CD8-positive, alpha-beta memory T cell (primary cell): ENCODE data around the gene PSEN2. TPM values are rescaled to one million over a fixed set of nuclear protein-coding genes. Genes with fewer than 3 reads are reported as not detected.
A peak's percentile ranks its signal among the peaks of the same experiment; 100 is the strongest.

Experiments used
- CTCF ChIA-PET: fragments of 350-600 bp; sonication (Branson Sonifier 250); formaldehyde crosslinking; loops from one replicate; lab custom pipeline; 2021; ENCODE audit warnings: antibody characterized with exemption; lab: Charles Lee
- POLR2A ChIA-PET: fragments of 350-600 bp; sonication (Branson Sonifier 250); formaldehyde crosslinking; loops from one replicate; lab custom pipeline; 2021; ENCODE audit warnings: antibody characterized with exemption; lab: Charles Lee
- DNase-seq, 5 donors: peaks; one replicate each; pipeline versions ENCODE4 v3.0.0 to v3.0.0-alpha.2; 2020 to 2022; ENCODE audit warnings: mixed read lengths in 1 of 5
- H3K27ac ChIP-seq: one replicate; pipeline ENCODE4 v1.7.0; 2013; ENCODE audit warnings: low read depth, mild to moderate bottlenecking, low read length, moderate library complexity
- H3K27me3 ChIP-seq: 2 replicates; pipeline ENCODE4 v1.7.0; 2013; ENCODE audit warnings: low read length, mild to moderate bottlenecking; ENCODE audit not compliant: insufficient read depth, poor library complexity, severe bottlenecking
- H3K36me3 ChIP-seq: 2 replicates; pipeline ENCODE4 v1.7.0; 2013; ENCODE audit warnings: mild to moderate bottlenecking, low read length, moderate library complexity; ENCODE audit not compliant: insufficient read depth
- H3K4me1 ChIP-seq: 2 replicates; pipeline ENCODE4 v1.7.0; 2013; ENCODE audit warnings: mild to moderate bottlenecking, low read length, moderate library complexity; ENCODE audit not compliant: insufficient read depth
- H3K4me3 ChIP-seq: 2 replicates; pipeline ENCODE4 v1.7.0; 2013; ENCODE audit warnings: mild to moderate bottlenecking, low read length
- H3K9me3 ChIP-seq: 2 replicates; pipeline ENCODE4 v1.7.0; 2013; ENCODE audit warnings: mild to moderate bottlenecking, low read length
- H3K27ac Mint-ChIP-seq, 8 donors: one replicate each; pipeline ENCODE4 v1.8.0; 2020 to 2021; ENCODE audit warnings: mixed read lengths in 8 of 8, mild to moderate bottlenecking in 6 of 8, inconsistent platforms in 3 of 8, moderate library complexity in 3 of 8
- H3K27me3 Mint-ChIP-seq, 2 donors: one replicate each; pipeline ENCODE4 v1.8.0; 2020 to 2021; ENCODE audit warnings: mixed read lengths in 2 of 2, mild to moderate bottlenecking in 1 of 2, moderate library complexity in 1 of 2
- H3K36me3 Mint-ChIP-seq, 3 donors: one replicate each; pipeline ENCODE4 v1.8.0; 2020 to 2021; ENCODE audit warnings: mixed read lengths in 3 of 3, inconsistent platforms in 1 of 3, mild to moderate bottlenecking in 1 of 3
- H3K4me1 Mint-ChIP-seq, 3 donors: one replicate each; pipeline ENCODE4 v1.8.0; 2020 to 2021; ENCODE audit warnings: mixed read lengths in 3 of 3, inconsistent platforms in 1 of 3, mild to moderate bottlenecking in 1 of 3
- H3K4me3 Mint-ChIP-seq, 7 donors: one replicate each; pipeline ENCODE4 v1.8.0; 2020 to 2021; ENCODE audit warnings: mixed read lengths in 7 of 7, mild to moderate bottlenecking in 6 of 7, moderate library complexity in 4 of 7, inconsistent platforms in 2 of 7
- H3K9me3 Mint-ChIP-seq, 5 donors: one replicate each; pipeline ENCODE4 v1.8.0; 2020 to 2022; ENCODE audit warnings: mixed read lengths in 5 of 5, mild to moderate bottlenecking in 3 of 5, moderate library complexity in 2 of 5, inconsistent platforms in 1 of 5
- polyA plus RNA-seq: library from polyadenylated mRNA; unstranded; fragments of 300-500 nt; fragmentation: Illumina TruSeq; gene quantifications from one replicate; pipeline ENCODE4 v1.2.3, GENCODE V29; 2021
- total RNA-seq, 2 experiments: library from RNA; stranded (reverse); gene quantifications; one replicate each; pipeline ENCODE4 v1.2.3, GENCODE V29; 2021

The PSEN2 gene
- total RNA-seq (10 to 100 TPM; 10.2 to 10.5 TPM), polyA plus RNA-seq (9.8 TPM)

- peaks cover 14 to 32% (median 25%) of the 10 kb centered on the region in 3 donors for H3K4me1 Mint-ChIP-seq
- DNase-seq, result peak; percentile 36 to 71 (median 56)
- peak within 1 kb of the TSS in 7 of 8 donors; percentile 24 to 88 (median 80) for H3K27ac Mint-ChIP-seq
- Histone ChIP-seq H3K27me3 (no peaks in the 10 kb centered on the region), H3K9me3 (no peaks in the 10 kb centered on the region), H3K4me1 (peaks cover 4% of the 10 kb centered on the region), H3K4me3 (peak within 1 kb of the TSS; percentile 40), H3K36me3 (no peaks in the 10 kb centered on the region), H3K27ac (peak within 1 kb of the TSS; percentile 22)
- ChIA-PET POLR2A (no interaction called here), CTCF (interaction anchor here (1.2 kb wide), 1 partner anchor 16 kb away, joined by 3 read pairs; no protein-coding TSS in a partner anchor)
- no peaks in the 10 kb centered on the region for H3K9me3 Mint-ChIP-seq
- H3K36me3 Mint-ChIP-seq, result peaks cover 0 to 6% (median 0%) of the 10 kb centered on the region in 3 donors
- peaks cover 14 to 22% of the 10 kb centered on the region in 2 donors for H3K27me3 Mint-ChIP-seq
- peak within 1 kb of the TSS; percentile 81 to 90 (median 87) for H3K4me3 Mint-ChIP-seq
These were observed at the start of gene PSEN2 for GRCh38 chr1:226870401-226871279. Gene PSEN2, plus strand, starts transcription at chr1:226870616. Its CDS starts 11,292 bp downstream, at chr1:226881908.

GRCh38 chr1:226820941-226821718 is 49.3 kb upstream of the PSEN2 start:
- Histone ChIP-seq H3K27me3 (no peaks in the 10 kb centered on the region), H3K9me3 (no peaks in the 10 kb centered on the region), H3K36me3 (no peaks in the 10 kb centered on the region), H3K4me3 (no peak overlapping the region), H3K27ac (no peak overlapping the region), H3K4me1 (no peaks in the 10 kb centered on the region)
- Mint-ChIP-seq H3K4me3 (no peak overlapping the region), H3K4me1 (no peaks in the 10 kb centered on the region), H3K9me3 (no peaks in the 10 kb centered on the region), H3K36me3 (no peaks in the 10 kb centered on the region), H3K27ac (no peak overlapping the region), H3K27me3 (peaks cover 0 to 4% of the 10 kb centered on the region in 2 donors)
- CTCF ChIA-PET, result interaction anchor here (1.0 to 1.8 kb wide), 4 partner anchors 9 to 195 kb away, joined by 3 to 5 read pairs (median 4); no protein-coding TSS in a partner anchor
- POLR2A ChIA-PET, result no interaction called here
- DNase-seq, result no peak

GRCh38 chr1:226821719-226822085 is 48.7 kb upstream of the PSEN2 start:
- Histone ChIP-seq H3K9me3 (no peaks in the 10 kb centered on the region), H3K27ac (no peak overlapping the region), H3K27me3 (no peaks in the 10 kb centered on the region), H3K4me3 (no peak overlapping the region), H3K4me1 (no peaks in the 10 kb centered on the region), H3K36me3 (no peaks in the 10 kb centered on the region)
- Mint-ChIP-seq H3K4me1 (no peaks in the 10 kb centered on the region), H3K36me3 (no peaks in the 10 kb centered on the region), H3K27me3 (peaks cover 0 to 4% of the 10 kb centered on the region in 2 donors), H3K27ac (no peak overlapping the region), H3K9me3 (no peaks in the 10 kb centered on the region), H3K4me3 (no peak overlapping the region)
- ChIA-PET POLR2A (no interaction called here), CTCF (interaction anchor here (0.9 to 1.0 kb wide), 2 partner anchors 134 to 195 kb away, joined by 3 read pairs; no protein-coding TSS in a partner anchor)
- no peak for DNase-seq

DNA sequence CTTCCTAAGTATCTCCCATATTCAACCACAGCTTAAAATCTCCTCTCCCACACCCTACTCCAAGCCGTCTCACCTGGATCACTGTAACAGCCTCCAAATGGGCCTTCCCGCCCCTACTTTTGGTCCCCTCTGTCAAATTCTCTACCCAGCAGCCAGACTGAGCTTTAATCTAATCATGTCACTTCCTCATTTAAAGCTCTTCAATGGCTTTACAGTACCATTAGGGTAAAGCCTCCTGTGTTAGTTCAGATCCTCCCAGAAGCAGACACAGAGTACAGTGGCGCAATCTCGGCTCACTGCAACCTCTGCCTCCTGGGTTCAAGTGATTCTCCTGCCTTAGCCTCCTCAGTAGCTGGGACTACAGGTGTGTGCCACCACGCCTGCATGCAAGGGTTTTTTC is 46.8 kb upstream of the PSEN2 start:
- no peak for DNase-seq
- ChIA-PET POLR2A (no interaction called here), CTCF (interaction anchor here (0.6 to 1.0 kb wide), 4 partner anchors 80 to 215 kb away, joined by 3 to 4 read pairs (median 3); no protein-coding TSS in a partner anchor)
- no peak overlapping the region for H3K4me3 ChIP-seq
- Mint-ChIP-seq H3K9me3 (no peaks in the 10 kb centered on the region), H3K4me1 (peaks cover 14 to 16% (median 15%) of the 10 kb centered on the region in 3 donors), H3K27me3 (peaks cover 0 to 2% of the 10 kb centered on the region in 2 donors), H3K27ac (peak overlapping the region in 1 of 8 donors; percentile 0), H3K4me3 (no peak overlapping the region), H3K36me3 (no peaks in the 10 kb centered on the region)
- H3K27me3 ChIP-seq, result no peaks in the 10 kb centered on the region
- H3K4me1 ChIP-seq, result peaks cover 11% of the 10 kb centered on the region
- no peaks in the 10 kb centered on the region for H3K36me3 ChIP-seq
- H3K27ac ChIP-seq, result no peak overlapping the region
- no peaks in the 10 kb centered on the region for H3K9me3 ChIP-seq

GRCh38 chr1:226825037-226825745 is 45.2 kb upstream of the PSEN2 start:
- H3K4me3 ChIP-seq, result no peak overlapping the region
- H3K27ac ChIP-seq, result no peak overlapping the region
- Mint-ChIP-seq H3K9me3 (no peaks in the 10 kb centered on the region), H3K27me3 (peaks cover 0 to 2% of the 10 kb centered on the region in 2 donors), H3K4me3 (no peak overlapping the region), H3K4me1 (peaks cover 14 to 16% (median 15%) of the 10 kb centered on the region in 3 donors), H3K36me3 (no peaks in the 10 kb centered on the region), H3K27ac (no peak overlapping the region)
- H3K36me3 ChIP-seq, result no peaks in the 10 kb centered on the region
- CTCF ChIA-PET, result interaction anchor here (0.9 to 5.5 kb wide), 6 partner anchors 9 to 198 kb away, joined by 3 to 47 read pairs (median 4); no protein-coding TSS in a partner anchor
- no peaks in the 10 kb centered on the region for H3K9me3 ChIP-seq
- DNase-seq, result no peak
- POLR2A ChIA-PET, result no interaction called here
- no peaks in the 10 kb centered on the region for H3K27me3 ChIP-seq
- H3K4me1 ChIP-seq, result peaks cover 11% of the 10 kb centered on the region

DNA sequence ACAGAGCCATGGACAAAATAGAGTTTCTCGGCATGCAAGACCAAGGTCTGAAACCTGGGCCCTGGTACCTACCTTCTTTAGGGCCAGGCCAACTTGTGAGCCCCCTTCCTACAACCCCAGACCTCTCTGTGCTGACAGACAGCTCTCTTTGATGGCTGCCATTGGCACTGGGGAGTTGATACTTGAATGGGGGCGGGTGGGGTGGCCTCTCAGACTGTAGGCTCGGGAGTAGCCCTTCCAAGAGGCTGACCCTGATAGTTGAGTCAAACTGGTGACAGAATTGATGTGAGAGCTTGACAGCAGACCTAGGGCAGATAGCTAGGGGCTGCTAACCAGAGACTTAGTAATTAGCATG is 44.7 kb upstream of the PSEN2 start:
- ChIA-PET POLR2A (no interaction called here), CTCF (interaction anchor here (0.9 to 5.5 kb wide), 8 partner anchors 10 to 198 kb away, joined by 3 to 47 read pairs (median 4); no protein-coding TSS in a partner anchor)
- H3K4me3 ChIP-seq, result no peak overlapping the region
- no peak for DNase-seq
- H3K4me1 Mint-ChIP-seq, result peaks cover 14 to 16% (median 15%) of the 10 kb centered on the region in 3 donors
- peaks cover 11% of the 10 kb centered on the region for H3K4me1 ChIP-seq
- H3K36me3 ChIP-seq, result no peaks in the 10 kb centered on the region
- H3K27ac ChIP-seq, result no peak overlapping the region
- peaks cover 0 to 2% of the 10 kb centered on the region in 2 donors for H3K27me3 Mint-ChIP-seq
- no peaks in the 10 kb centered on the region for H3K9me3 Mint-ChIP-seq
- H3K27ac Mint-ChIP-seq, result peak overlapping the region in 1 of 8 donors; percentile 75
- H3K9me3 ChIP-seq, result no peaks in the 10 kb centered on the region
- no peaks in the 10 kb centered on the region for H3K27me3 ChIP-seq
- H3K4me3 Mint-ChIP-seq, result no peak overlapping the region
- H3K36me3 Mint-ChIP-seq, result no peaks in the 10 kb centered on the region

GRCh38 chr1:226826479-226827261 is 43.7 kb upstream of the PSEN2 start:
- H3K4me3 Mint-ChIP-seq, result peak overlapping the region in 2 of 7 donors; percentile 20 to 45
- no peaks in the 10 kb centered on the region for H3K9me3 Mint-ChIP-seq
- H3K9me3 ChIP-seq, result no peaks in the 10 kb centered on the region
- H3K27ac Mint-ChIP-seq, result peak overlapping the region in 6 of 8 donors; percentile 30 to 88 (median 71)
- POLR2A ChIA-PET, result no interaction called here
- no peak overlapping the region for H3K27ac ChIP-seq
- H3K4me1 ChIP-seq, result peaks cover 11% of the 10 kb centered on the region
- H3K27me3 Mint-ChIP-seq, result peaks cover 0 to 5% of the 10 kb centered on the region in 2 donors
- no peaks in the 10 kb centered on the region for H3K36me3 Mint-ChIP-seq
- peaks cover 14 to 16% (median 15%) of the 10 kb centered on the region in 3 donors for H3K4me1 Mint-ChIP-seq
- no peaks in the 10 kb centered on the region for H3K27me3 ChIP-seq
- DNase-seq, result no peak
- CTCF ChIA-PET, result interaction anchor here (0.8 to 5.5 kb wide), 16 partner anchors 9 to 202 kb away, joined by 3 to 47 read pairs (median 4); partner anchors contain the start of gene ITPKB
- H3K36me3 ChIP-seq, result no peaks in the 10 kb centered on the region
- H3K4me3 ChIP-seq, result no peak overlapping the region
